NCI-H526 (cell line): ENCODE results near the gene MLST8.

Experiments
- DNase-seq, 2 experiments: peaks; one replicate each; lab custom pipeline; 2025; lab: John Stamatoyannopoulos, UW

MLST8 gene

DNA sequence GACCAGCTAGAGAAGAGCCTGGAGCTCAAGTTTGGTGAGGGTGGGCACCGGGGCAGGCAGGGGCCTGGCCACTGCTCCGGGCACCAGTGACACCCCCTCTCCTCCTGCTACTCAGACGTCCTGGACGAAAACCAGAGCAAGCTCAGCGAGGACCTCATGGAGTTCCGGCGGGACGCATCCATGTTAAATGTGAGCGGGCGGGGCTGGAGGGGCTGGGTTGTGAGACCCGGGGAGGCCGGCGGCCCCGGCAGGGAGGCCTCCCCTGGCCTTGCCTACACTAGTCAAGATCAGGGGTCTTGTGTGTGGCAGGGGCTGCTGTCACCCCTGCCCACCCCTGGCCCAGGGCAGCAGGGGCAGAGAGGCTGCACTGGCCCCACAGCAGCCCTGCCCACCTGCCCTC, 31.9 kb upstream of the MLST8 start:
- DNase-seq: no peak

DNA sequence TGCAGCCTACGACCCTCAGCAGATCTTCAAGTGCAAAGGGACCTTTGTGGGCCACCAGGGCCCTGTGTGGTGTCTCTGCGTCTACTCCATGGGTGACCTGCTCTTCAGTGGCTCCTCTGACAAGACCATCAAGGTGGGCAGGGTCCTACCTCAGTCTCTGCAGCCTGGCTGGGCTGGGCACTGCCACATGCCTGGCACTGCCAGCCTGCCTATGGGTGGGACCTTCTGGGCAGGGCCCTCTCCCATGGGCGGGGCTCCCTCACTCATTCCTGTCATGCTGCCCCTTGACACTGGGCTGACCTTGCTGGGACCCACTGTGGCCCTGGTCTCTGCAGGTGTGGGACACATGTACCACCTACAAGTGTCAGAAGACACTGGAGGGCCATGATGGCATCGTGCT, 31.3 kb upstream of the MLST8 start:
- DNase-seq: no peak

DNA sequence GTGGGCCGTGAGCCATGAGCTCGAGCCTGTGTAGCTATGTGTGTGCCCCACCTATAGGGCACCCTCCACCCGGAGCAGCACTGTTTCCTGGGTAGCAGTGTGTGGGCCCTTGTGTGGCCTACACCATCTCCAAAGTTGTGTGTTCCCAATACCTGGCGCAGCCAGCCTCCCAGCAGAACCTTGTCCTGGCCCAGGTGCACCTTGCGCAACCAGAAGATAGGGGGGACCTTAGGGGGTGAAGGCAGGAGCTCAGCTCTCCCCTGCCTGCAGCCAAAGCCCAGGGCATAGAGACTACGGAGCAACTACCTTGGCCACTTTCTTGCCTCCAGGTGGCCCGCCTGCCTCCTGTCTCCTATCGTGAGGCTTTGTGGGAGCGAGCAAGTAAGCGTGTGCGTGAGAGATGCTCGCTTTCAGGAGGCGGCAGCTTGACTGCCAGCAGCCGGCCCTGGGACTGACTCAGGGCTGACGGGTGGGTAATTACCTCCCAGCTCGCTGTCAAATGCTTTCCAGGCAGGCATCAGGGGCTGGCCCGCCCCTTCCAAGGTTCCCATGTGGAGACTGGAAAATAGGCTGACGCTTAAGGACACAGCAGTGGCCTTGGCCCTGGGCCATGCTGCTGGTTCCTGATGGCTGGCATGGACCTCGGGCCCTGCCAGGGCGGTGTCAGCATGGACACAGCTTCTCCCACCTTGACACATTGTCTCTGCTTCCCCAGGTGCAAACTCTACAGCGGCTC, 30.7 kb upstream of the MLST8 start:
- DNase-seq: no peak

DNA sequence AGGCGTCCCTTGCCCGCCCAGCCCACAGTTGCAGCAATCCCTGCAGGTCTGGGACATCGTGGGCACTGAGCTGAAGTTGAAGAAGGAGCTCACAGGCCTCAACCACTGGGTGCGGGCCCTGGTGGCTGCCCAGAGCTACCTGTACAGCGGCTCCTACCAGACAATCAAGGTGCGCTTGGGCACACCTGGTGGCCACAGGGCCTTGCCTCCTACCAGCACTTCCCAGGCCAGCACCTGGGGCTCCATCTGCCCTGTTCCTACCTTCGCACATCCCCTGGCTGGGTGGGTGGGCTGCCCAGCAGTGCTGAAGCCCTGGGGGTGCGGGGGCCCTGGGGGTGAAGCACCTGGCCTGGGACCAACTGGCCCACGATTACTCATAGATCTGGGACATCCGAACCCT, 29.8 kb upstream of the MLST8 start:
- no peak for DNase-seq

- DNase-seq: no peak
These were observed 29.2 kb upstream of the MLST8 start for GRCh38 chr16:2176047-2176446.

GRCh38 chr16:2177101-2177500, 28.2 kb upstream of the MLST8 start:
- DNase-seq: no peak

DNA sequence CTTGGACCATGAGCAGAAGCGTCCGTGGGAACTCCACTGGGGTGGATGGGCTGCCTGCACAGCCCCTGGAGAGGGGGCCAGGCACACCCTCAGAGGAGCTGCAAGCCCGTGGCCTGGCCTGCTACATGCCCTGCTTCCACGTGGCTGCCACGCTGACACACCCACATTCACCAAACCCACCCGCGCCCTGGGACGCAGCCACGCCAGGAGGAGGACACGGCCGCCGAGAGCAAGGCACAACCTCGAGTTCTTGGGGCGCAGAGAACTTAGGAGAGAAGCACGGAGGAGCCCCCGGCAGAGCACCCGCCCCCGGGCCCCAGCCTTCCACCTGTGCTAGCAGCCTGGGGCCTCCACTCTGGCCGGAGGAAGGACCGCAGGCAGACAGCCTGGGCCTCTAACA, 27.7 kb upstream of the MLST8 start:
- DNase-seq: no peak

DNA sequence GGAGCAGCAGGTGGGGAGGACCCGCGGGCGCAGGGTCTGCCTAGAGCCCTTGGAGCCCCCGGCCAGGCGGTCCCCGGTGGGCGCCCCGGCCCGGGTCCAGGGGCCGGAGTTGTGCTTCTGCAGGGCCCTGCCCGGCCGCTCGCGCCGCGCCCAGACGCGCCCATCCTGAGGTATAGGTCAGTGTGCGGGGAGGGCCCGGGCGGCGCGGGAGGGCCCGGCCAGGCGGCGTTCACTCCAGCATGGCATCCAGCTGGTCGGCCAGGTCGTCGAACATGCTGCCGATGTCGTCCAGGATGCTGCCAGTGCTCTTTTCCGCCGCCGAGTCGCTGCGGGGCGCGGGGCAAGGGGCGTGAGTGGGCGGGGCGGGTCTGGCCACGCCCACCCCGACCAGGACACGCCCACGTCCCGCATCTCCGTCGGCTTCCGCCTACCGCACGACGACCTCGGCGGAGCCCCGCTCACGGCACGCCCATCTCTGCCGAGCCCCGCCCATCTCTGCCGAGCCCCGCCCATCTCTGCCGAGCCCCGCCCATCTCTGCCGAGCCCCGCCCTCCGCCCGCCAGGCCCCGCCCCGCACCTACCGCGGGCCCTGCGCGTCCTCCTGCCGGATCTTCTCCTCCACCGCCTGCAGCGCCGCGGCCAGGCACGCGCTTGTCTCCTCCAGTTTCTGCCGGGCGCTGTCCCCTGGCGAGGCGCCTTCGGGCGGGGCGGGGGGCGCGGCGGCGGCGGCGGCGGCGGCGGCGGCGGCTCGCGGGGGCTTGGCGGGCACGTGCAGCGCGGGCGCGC, 26.7 kb upstream of the MLST8 start:
- DNase-seq: peak in 1 of 2 experiments; percentile 43

GRCh38 chr16:2179107-2179501, 26.1 kb upstream of the MLST8 start:
- DNase-seq: no peak

- no peak for DNase-seq
These were observed 25.7 kb upstream of the MLST8 start for GRCh38 chr16:2179576-2179975.

DNA sequence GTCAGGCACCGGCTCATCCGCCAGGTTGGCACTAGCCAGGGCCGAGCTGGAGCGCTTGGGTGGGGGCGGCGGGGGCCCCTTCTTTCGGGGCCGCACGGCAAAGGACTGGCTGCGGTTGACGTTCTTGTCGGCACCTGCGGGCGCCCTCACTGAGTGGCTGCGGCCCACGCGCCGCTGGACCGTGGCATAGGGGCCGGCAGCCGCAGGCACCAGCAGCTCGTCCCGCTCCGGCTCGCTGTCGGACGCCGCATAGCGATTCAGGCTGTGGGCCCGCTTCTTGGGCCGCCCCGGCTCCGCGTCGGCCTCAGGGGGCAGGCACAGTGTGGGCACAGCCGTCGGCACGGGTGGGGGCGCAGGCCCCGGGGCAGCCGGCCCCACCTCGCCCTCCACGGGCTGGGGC, 24.8 kb upstream of the MLST8 start:
- no peak for DNase-seq

DNA sequence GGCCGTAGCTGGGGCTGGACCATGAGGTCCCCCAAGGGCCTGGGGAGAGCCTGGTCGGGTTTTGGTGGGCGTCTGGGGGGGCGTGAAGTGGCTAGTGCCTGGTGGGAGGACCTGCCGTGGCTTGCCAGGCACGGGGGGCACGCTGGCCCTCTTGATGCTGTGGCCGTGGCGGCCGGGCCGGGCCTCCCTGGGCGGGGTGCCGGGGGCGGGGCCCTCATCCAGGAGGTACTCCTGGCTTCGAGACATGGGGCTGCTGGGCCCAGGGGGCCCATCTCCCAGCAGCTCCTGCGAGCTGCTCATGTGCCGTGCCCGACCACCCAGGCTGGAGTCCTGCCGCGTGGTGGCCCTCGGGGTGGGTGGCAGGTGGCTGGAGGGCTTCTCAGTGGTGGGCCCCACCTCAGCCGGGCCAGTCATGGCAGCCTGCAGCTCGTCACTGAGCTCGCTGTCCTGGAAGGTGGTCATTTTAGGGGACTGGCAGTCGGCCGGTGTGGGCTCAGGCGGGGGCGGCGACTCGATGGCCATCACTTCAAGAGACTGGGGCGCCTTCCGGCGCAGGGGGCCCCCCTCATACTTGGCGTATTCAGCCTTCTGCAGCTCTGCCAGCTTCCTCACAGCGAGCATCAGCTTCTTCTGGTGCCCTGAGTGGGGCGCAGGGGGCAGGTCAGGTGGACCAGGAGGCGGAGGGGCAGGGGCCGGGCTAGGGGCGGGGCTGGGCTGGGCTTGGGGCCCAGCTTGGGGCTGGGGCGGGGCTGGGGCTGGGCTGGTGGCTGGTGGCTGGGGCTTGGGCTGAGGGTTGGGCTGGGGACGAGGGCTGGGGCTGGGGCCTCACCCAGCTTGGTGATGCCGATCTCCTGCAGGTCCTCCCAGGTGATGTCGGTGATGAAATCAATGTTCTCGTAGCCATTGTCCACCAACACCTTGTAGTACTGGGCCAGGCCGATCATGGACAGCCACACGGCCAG, 24.0 kb upstream of the MLST8 start:
- DNase-seq: no peak

DNA sequence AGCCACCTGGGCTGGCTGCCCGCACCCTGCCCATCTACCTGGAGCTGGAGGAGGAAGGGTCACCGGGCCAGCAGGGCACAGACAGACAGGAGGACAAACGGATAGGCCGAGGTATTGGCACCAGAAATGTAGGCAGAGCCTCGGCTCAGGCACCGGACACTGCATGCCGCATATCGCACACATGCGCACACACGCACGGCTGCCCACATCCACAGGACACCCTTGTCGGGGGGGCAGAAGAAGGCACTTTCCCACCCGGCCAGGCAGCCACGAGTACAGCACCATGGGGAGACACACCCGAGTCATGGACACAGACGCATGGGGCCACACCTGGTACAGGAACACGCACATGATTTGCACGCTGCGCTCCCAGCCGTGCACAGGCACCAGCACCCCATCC, 23.3 kb upstream of the MLST8 start:
- no peak for DNase-seq

DNA sequence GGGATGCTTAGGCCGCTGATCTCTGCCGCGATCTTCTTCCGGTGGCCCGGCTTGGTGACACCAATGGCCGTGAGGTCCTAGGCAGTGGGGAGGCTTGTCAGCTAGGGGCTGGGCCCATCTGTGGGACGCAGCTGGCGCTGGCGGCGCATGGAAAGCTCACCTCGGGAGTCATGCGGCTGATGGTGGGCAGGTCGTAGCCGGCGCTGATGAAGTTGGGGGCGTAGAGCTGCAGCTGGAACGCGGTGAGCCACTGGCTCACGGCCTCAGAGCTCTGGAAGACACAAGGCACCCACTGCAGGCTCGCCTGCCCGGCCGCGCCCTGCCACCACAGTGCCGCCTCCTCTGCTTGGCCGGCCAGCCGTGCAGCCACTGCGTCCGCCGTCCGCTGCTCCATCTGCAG, 21.6 kb upstream of the MLST8 start:
- DNase-seq: no peak

DNA sequence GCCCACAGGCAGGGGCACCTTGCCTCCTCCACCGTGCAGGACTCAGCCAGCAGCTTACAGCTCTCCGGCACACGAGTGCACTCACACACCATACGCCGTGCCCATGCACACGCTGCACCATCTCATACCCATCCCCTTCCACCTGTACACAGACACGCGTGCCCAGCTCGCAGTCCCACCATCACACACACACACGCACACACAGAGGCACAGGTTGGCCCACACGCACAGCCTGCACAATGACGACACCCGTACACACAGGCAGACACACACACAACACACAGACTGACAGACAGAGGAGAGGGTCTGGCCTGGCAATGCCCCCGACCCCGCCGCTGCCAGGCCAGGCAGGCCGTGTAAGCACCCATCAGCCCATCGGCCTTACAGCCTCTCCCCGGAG, 20.9 kb upstream of the MLST8 start:
- DNase-seq: no peak

DNA sequence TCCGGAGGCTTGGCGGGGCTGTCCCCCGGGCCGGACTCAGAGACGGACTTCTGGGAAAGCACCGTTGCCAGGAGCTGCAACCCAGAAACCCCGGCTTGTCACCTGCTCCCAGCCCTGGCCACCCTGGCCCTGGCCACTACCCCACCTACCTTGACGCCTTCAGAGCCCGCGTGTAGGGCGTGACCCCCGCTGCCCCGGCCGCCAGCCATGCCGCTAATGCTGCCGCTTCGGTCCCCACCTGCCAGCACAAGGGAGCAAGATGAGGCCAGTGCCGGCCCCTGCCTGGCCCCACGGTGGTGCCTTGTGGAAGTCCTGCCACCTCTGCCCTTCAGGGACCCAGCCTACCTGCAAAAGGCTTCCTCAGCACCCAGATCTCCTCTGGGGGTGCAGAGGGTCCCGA, 20.3 kb upstream of the MLST8 start:
- no peak for DNase-seq

DNA sequence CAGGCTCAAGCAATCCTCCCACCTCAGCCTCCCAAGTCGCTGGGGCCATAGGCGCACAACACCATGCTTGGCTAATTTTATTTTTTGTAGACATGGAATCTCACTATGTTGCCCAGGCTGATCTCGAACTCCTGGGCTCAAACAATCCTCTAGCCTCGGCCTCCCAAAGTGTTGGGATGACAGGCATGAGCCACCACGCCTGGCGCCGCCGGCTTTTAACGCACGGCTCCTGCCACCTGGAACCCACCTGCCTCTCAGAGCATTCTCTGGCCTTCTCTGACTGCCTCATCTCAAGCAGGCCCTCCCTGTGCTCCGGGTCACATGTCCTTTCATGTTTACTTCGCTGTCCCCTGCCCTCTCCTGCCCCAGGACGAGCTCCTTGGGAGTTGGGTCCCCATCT, 19.2 kb upstream of the MLST8 start:
- DNase-seq: no peak

DNA sequence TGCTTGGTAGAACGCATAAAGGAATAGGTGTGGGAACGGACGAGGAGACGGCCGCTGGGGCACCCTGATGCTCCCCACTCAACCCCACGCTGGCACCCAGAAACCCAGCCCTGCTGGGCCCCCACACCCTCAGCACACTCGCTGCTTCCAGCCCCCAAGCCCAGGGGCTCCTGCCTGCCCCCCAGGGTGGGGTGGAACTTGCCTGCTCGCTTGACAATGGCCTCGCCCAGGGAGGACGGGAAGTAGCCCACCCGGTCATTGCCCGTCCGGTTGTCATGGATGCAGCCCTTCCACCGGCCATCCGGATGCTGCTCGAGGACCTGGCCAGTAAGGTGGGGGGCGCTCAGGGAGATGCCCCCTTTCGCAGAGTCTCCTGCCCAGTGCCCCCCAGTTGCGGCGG, 18.7 kb upstream of the MLST8 start:
- no peak for DNase-seq

DNA sequence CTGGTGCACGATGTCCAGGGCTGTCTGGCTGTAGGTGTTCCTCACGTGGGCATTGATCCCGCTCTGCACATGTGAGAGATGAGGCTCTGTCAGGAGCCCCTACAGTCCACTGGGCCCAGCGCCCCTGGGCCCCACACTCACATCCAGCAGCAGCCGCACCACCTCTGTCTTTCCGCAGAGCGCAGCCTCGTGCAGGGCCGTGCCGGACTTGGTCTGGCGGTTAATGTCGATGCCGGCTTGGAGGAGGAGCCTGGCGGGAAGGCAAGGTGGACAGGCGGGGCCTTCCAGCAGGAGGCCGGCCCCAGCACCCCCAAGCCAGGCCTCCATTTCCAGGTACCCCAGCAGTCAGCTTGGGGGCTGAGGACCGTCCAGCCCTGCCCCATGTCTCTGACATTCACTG, 18.0 kb upstream of the MLST8 start:
- no peak for DNase-seq

DNA sequence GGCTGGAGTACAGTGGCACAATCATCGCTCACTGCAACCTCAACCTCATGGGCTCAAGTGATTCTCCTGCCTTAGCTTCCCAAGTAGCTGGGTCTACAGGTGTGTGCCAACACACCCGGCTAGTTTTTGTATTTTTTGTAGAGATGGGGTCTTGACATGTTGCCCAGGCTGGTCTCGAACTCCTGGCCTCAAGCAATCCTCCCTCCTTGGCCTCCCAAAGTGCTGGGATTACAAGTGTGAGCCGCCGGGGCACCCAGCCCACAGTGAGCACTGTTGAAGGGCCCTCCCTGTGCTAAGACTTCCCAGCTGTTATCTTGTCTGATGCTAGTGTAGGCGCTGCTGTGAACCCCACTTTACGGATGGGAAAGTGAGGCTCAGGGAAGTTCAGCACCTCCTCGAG, 16.9 kb upstream of the MLST8 start:
- DNase-seq: no peak

GRCh38 chr16:2189252-2189893, 15.9 kb upstream of the MLST8 start:
- DNase-seq: no peak

DNA sequence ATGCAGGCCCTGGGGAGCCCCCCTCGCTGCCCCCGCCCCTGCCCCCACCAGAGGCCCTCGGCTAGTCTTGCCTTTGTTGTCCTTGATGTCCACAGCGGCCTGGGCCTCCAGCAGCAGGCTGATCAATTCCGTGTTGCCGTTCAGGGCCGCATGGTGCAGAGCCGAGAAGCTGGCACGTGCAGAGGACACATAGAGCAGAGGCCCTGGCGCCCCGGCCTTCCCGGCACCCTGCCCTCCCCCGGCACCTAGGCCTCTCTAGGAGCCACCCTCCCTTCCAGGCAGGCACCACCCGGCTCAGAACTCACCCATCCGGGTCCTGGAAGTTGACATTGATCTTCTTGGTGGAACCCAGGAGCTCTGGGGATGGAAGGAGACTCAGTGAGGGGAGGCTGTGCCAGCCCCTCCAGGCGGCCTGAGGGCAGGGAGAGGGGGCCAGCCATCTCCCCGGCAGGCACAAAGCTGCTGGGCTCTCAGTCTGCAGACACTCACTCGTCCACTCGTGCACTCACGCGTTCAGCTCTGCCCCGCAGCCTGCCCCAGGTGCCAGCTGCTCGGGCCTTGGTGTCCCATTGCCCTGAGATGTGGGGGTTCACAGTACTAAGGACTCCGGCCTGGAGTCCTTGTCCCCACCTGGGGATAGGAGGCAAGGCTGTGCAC, 15.1 kb upstream of the MLST8 start:
- no peak for DNase-seq
